Activated naive CD4-positive, alpha-beta T cell treated with anti-CD3 and anti-CD28 coated beads for 36 hours (primary cell): ENCODE results near the gene DYNC1I1. TPM values are rescaled to one million over a fixed set of nuclear protein-coding genes. Genes with fewer than 3 reads are reported as not detected.

ENCODE experiments used
- CTCF ChIA-PET: fragments of 350-600 bp; sonication (Branson Sonifier 250); formaldehyde crosslinking; loops from one replicate; lab custom pipeline; 2021; ENCODE audit warnings: antibody characterized with exemption; lab: Charles Lee
- DNase-seq: peaks from one replicate; pipeline ENCODE4 v3.0.0-alpha.2; 2020
- H3K27ac Mint-ChIP-seq: one replicate; pipeline ENCODE4 v1.8.0; 2021; ENCODE audit warnings: mild to moderate bottlenecking, mixed read lengths
- H3K27me3 Mint-ChIP-seq: one replicate; pipeline ENCODE4 v1.8.0; 2021; ENCODE audit warnings: low read depth, mixed read lengths
- H3K36me3 Mint-ChIP-seq: one replicate; pipeline ENCODE4 v1.8.0; 2021; ENCODE audit warnings: low read depth, mixed read lengths
- H3K4me1 Mint-ChIP-seq: one replicate; pipeline ENCODE4 v1.8.0; 2021; ENCODE audit warnings: low read depth, mixed read lengths
- H3K4me3 Mint-ChIP-seq: one replicate; pipeline ENCODE4 v1.8.0; 2021; ENCODE audit warnings: mild to moderate bottlenecking, moderate library complexity, mixed read lengths
- H3K9me3 Mint-ChIP-seq: one replicate; pipeline ENCODE4 v1.8.0; 2021; ENCODE audit warnings: mixed read lengths
- intact Hi-C: fragments of 100-400 bp; cut with micrococcal nuclease; formaldehyde crosslinking; loops from one replicate; pipeline ENCODE4 v1.15.1; 2023
- total RNA-seq, 2 experiments: library from RNA; stranded (reverse); gene quantifications; one replicate each; pipeline ENCODE4 v1.2.3, GENCODE V29; 2021

DYNC1I1 gene
- total RNA-seq, 2 experiments from 2014 or later = not detected

DNA sequence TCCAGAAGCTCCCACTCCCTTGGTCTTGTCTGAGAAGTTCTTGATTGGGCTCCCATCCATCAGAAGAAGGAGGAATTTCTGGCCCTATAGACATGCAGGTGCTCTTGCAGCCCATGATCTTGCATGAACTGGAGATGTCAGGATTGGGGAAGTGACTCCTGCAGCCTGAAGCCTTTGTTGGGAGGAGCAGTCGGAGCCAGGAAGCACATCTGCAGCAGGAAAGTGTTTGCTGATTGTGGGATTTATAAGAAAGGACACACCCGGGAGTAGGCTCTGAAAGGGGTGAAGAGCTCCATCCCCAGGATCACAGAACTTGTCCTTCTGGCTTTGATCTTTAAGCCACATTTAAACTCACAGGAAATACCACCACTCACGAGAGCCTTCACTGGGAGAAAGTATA lies 185.2 kb downstream of the DYNC1I1 start:
- Mint-ChIP-seq H3K4me1 (no peaks in the 10 kb centered on the region), H3K27ac (no peak overlapping the region), H3K27me3 (peaks cover 9% of the 10 kb centered on the region), H3K9me3 (no peaks in the 10 kb centered on the region), H3K4me3 (no peak overlapping the region), H3K36me3 (no peaks in the 10 kb centered on the region)
- CTCF ChIA-PET = no interaction called here
- no peak for DNase-seq
- intact Hi-C loops = no loop called here

DNA sequence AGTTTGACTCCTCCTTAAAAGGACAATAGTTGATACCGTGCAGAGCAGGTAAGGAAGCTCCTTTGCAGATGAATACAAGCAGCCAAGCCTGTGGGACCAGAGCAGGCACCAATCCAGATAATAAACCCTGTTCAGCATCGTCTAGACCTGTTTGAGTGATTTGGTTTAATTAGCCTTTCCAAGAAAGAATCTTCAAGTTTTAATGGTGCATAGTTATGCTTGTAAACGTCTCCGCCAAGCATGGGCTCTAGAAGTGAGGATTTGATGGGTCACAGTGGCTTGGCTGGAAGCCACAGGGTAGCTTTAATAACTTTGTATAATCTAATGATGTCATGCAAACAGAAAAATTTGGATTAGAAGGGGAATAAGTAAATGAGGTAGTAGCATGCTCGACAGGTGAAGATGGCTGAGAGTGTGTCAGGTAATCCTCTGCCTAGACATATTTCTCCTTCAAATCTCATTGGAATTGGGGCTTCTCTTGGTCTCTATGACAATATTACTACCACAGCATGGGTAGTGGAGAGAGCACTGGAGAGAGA lies 188.4 kb downstream of the DYNC1I1 start:
- CTCF ChIA-PET = interaction anchor here (0.6 kb wide), 1 partner anchor 25 kb away, joined by 3 read pairs; no protein-coding TSS in a partner anchor
- H3K27me3 Mint-ChIP-seq = peaks cover 18% of the 10 kb centered on the region
- H3K4me1 Mint-ChIP-seq = no peaks in the 10 kb centered on the region
- no peak for DNase-seq
- intact Hi-C loops = no loop called here
- H3K4me3 Mint-ChIP-seq = no peak overlapping the region
- H3K36me3 Mint-ChIP-seq = no peaks in the 10 kb centered on the region
- H3K27ac Mint-ChIP-seq = no peak overlapping the region
- no peaks in the 10 kb centered on the region for H3K9me3 Mint-ChIP-seq

DNA sequence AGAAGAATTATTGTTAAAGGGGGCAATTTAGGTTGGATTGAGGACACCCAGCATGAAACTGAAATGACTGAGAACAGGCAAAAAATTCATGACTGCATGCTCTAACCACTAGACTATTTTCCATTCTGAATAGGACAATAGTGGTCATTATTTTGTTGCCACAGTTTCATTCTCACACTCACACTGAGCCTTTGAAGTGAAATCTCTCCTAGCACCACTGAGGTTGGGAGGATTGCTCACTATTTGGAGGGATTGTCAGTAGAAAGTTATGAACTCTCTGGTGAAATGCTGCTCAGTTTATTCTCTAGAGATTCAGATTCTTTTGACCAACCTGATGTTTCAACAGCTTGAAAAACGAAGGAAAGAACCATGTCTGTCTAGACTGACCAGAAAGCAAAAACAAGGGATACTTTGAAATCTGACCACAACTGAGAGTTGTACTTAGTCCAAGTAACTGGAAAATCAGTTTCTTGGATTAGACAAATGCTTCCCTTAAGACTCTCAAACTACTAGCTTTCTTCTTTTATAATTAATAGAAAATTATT lies 191.2 kb downstream of the DYNC1I1 start:
- H3K27me3 Mint-ChIP-seq = peaks cover 17% of the 10 kb centered on the region
- intact Hi-C loops = no loop called here
- H3K4me3 Mint-ChIP-seq = no peak overlapping the region
- no peak overlapping the region for H3K27ac Mint-ChIP-seq
- CTCF ChIA-PET = no interaction called here
- no peaks in the 10 kb centered on the region for H3K36me3 Mint-ChIP-seq
- no peaks in the 10 kb centered on the region for H3K9me3 Mint-ChIP-seq
- no peaks in the 10 kb centered on the region for H3K4me1 Mint-ChIP-seq
- DNase-seq = no peak

DNA sequence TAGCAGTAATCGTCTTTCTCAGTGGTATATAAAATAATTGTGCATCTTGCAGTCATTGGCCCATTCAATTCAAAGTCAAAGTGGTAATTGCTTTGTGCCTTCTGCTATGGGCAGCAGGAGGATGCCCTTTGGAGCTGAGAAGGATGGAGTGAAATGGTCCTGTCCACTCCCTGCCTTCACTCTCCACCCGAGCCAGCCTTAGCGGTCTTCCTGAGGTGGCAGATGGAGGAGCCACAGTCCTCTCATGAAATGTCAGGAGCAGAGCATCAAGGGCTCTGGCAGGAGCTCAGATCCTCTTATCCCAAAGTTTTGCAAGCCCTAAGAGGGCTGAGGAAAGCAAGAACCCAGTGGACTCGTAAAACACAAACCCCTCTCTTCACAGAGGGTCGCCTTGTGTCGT lies 199.4 kb downstream of the DYNC1I1 start:
- H3K9me3 Mint-ChIP-seq = no peaks in the 10 kb centered on the region
- no peak overlapping the region for H3K4me3 Mint-ChIP-seq
- H3K4me1 Mint-ChIP-seq = no peaks in the 10 kb centered on the region
- intact Hi-C loops = no loop called here
- no peaks in the 10 kb centered on the region for H3K36me3 Mint-ChIP-seq
- H3K27ac Mint-ChIP-seq = no peak overlapping the region
- DNase-seq = no peak
- peaks cover 9% of the 10 kb centered on the region for H3K27me3 Mint-ChIP-seq
- CTCF ChIA-PET = no interaction called here

DNA sequence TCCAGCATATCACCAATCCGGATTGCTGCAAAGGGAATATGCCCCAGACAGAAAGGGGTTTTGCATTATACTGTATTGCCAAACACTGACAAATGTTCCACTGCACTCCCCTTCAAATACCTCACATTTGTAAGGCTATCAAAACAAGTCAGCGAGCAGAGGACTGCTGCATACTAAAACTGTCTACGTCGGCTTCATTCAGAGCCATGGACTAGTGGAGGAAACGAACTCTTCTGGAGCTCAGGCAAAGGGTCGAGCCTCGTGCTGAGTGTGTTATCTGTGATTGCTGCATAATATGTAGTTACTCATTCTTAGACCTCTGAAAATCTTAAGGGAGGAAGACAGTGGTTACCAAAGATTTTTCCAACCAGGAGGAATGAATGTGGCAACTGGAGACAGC lies 200.2 kb downstream of the DYNC1I1 start:
- intact Hi-C loops = no loop called here
- H3K4me1 Mint-ChIP-seq = no peaks in the 10 kb centered on the region
- H3K9me3 Mint-ChIP-seq = no peaks in the 10 kb centered on the region
- no peak overlapping the region for H3K4me3 Mint-ChIP-seq
- H3K36me3 Mint-ChIP-seq = no peaks in the 10 kb centered on the region
- no peak overlapping the region for H3K27ac Mint-ChIP-seq
- CTCF ChIA-PET = no interaction called here
- DNase-seq = no peak
- peaks cover 8% of the 10 kb centered on the region for H3K27me3 Mint-ChIP-seq

DNA sequence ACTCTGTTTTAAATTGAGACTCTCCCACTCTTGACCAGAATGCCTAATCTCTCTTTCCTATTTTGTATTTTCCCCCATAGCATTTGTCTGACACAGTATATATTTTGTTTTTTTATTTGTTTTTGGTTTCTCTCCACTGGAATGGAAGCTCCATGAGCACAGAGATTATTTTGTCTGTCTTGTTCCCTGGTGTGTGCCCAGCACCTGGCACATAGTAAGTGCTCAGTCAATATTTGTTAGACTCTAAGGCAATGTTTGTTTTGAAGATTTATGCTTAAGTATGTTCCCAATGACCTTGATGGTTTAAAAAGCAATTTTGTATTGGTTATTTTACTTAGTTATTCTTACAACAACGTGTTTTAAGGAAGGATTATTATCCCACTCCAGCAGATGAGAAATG lies 201.8 kb downstream of the DYNC1I1 start:
- Mint-ChIP-seq H3K36me3 (no peaks in the 10 kb centered on the region), H3K9me3 (no peaks in the 10 kb centered on the region), H3K27ac (no peak overlapping the region), H3K4me1 (no peaks in the 10 kb centered on the region), H3K27me3 (peaks cover 7% of the 10 kb centered on the region), H3K4me3 (no peak overlapping the region)
- intact Hi-C loops = no loop called here
- no peak for DNase-seq
- CTCF ChIA-PET = no interaction called here

DNA sequence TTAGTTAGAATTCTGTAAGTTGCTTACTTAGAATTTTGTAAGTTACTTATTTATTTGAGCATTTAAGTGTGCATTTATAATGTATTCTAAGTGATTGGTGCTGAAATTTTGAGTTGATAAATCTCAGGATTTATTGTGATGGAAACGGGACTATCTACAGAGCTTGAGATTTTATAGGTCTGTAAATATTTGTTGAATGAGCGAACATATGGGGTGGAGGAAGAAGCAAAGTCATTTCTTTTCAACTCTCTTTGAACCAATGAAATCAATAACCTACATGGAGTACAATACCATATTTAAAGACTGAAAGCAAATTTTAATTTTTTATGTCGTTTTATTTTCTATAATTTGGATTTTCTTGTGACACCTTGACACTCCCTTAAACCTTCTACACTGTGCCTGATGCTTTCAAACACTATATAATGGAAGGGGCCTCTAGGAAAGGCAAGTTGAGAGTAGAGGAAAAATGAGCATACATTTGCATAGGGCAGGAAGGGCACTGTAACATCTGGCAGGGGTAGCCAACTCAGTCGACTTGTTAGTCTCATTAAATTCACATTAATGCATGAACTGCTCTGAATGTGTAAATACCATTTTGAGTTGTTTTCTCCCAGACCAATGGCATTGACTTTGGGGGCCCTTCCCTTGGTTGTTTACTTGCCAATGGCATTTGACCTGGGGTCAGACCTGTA lies 204.2 kb downstream of the DYNC1I1 start:
- CTCF ChIA-PET = interaction anchor here (0.7 kb wide), 1 partner anchor 129 kb away, joined by 6 read pairs; no protein-coding TSS in a partner anchor
- Mint-ChIP-seq H3K27ac (no peak overlapping the region), H3K4me1 (no peaks in the 10 kb centered on the region), H3K9me3 (no peaks in the 10 kb centered on the region), H3K4me3 (no peak overlapping the region), H3K27me3 (peaks cover 6% of the 10 kb centered on the region), H3K36me3 (no peaks in the 10 kb centered on the region)
- DNase-seq = no peak
- intact Hi-C loops = no loop called here

DNA sequence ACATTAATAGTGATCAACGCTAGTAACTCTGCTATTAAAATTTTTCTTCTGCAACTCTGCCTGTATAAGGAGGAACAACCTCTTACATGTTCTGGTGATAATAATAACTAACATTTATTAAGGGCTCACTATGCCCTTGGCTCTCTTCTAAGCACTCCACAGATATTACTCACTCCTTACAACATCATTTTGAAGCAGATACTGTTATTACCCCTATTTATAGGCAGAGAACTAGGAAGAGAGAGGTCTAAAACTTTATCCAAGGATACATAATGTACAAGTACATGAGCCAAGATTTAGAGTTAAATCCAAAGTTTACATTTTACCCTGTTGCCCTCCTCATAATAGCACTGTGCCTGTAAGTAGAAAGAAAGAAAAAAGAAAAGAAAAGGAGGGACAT lies 205.6 kb downstream of the DYNC1I1 start:
- intact Hi-C loops = no loop called here
- no peak overlapping the region for H3K27ac Mint-ChIP-seq

DNA sequence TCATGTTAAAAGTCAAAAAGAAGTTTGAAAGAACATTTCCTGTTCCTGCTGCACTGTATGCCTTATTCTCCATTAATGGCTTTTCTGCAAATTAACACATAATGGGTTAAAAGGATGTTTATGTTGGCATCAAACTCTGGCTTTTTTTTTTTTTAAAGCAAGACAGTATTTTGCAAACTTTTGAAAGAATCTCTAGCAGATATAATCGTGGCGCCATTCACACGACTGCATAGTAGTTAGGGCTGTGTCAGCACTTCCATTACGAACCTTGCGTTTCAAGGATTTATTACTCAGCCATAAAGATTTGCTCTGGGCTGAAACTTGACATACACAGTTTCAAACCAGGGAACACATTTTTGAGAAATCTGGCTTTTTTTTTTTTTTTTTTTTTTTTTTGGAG lies 207.8 kb downstream of the DYNC1I1 start:
- intact Hi-C loops = no loop called here
- H3K27ac Mint-ChIP-seq = no peak overlapping the region

More for the DNA sequence above, 205.6 kb downstream of the DYNC1I1 start:
- no peak overlapping the region for H3K4me3 Mint-ChIP-seq
- CTCF ChIA-PET = no interaction called here
- no peaks in the 10 kb centered on the region for H3K36me3 Mint-ChIP-seq
- no peaks in the 10 kb centered on the region for H3K9me3 Mint-ChIP-seq
- no peaks in the 10 kb centered on the region for H3K4me1 Mint-ChIP-seq
- peaks cover 4% of the 10 kb centered on the region for H3K27me3 Mint-ChIP-seq
- DNase-seq = no peak

DNA sequence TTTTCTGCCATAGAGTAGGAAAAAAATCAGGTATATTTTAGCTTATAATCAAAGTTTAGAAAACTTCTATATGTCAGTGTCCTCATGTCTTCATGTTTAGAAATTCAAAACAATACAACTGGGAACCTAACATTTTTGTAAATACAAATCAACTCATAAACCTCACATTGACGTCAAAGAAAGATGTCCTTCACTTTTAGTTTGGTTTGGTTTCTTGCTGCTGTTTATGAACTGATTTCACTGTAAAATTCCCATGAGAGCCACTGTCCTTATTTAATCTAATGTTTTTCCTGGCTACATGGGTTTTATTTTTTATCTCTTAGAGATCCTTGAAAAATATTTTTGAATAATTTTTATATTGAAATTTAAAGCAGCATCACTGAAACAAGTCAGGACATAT lies 208.4 kb downstream of the DYNC1I1 start:
- no peak overlapping the region for H3K4me3 Mint-ChIP-seq
- CTCF ChIA-PET = no interaction called here
- peaks cover 9% of the 10 kb centered on the region for H3K27me3 Mint-ChIP-seq
- H3K36me3 Mint-ChIP-seq = no peaks in the 10 kb centered on the region
- H3K27ac Mint-ChIP-seq = no peak overlapping the region
- no peaks in the 10 kb centered on the region for H3K9me3 Mint-ChIP-seq
- intact Hi-C loops = no loop called here
- DNase-seq = no peak
- no peaks in the 10 kb centered on the region for H3K4me1 Mint-ChIP-seq

More for the DNA sequence above, 207.8 kb downstream of the DYNC1I1 start:
- Mint-ChIP-seq H3K27me3 (peaks cover 9% of the 10 kb centered on the region), H3K36me3 (no peaks in the 10 kb centered on the region), H3K9me3 (no peaks in the 10 kb centered on the region), H3K4me1 (no peaks in the 10 kb centered on the region), H3K4me3 (no peak overlapping the region)
- CTCF ChIA-PET = no interaction called here
- no peak for DNase-seq

DNA sequence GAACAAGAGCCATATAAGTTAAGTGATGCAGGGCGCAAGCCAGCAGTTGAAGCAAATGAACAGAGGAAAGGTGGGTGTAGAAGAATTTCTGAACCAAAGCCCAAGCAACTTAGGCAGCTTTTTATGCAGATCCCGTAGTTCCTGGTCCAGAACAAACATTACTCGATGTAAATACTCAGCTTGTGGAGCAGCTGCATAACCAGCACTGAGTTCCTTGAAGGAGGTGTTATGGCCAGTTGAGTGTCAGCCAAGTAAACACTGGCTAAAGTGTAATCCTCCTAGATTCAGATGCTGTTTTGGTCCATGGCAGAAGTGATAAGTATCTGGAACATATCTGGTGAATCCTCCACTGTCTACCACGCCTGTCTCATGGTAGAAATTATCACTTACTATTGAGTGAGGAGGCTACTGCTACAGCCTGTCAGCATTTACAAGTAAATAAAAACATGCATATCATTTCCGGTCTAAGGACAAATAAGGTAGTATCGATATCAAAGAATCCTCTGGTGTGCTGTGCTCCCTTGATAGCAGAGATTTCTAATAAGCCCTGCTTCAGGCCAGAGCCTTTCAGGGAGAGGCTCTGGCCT lies 213.9 kb downstream of the DYNC1I1 start:
- Mint-ChIP-seq H3K4me3 (no peak overlapping the region), H3K4me1 (no peaks in the 10 kb centered on the region), H3K36me3 (no peaks in the 10 kb centered on the region), H3K27ac (no peak overlapping the region), H3K9me3 (no peaks in the 10 kb centered on the region), H3K27me3 (peaks cover 23% of the 10 kb centered on the region)
- DNase-seq = no peak
- CTCF ChIA-PET = interaction anchor here (0.6 kb wide), 2 partner anchors 15 to 25 kb away, joined by 3 read pairs; no protein-coding TSS in a partner anchor
- intact Hi-C loops = no loop called here

DNA sequence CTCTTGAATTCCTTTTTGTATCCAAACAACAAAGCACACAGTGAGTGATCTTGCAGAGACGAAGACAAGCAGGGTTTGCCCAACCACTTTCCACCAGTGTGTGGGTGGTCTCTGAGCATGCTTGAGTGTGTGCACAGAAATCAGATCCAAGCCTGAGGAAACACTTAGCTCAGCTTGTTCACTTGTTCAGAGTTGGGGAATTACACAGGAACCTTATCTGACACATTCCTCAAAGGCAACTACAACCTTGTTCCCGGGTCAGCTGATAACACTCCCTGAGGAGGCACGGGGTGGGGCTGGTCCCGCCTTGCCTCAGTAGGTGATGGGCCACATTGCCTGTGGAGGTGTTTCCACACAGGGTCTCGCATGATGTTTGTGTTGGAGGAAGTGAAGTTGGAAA lies 216.9 kb downstream of the DYNC1I1 start:
- peaks cover 26% of the 10 kb centered on the region for H3K27me3 Mint-ChIP-seq
- no peak for DNase-seq
- no peak overlapping the region for H3K27ac Mint-ChIP-seq
- CTCF ChIA-PET = no interaction called here
- H3K4me1 Mint-ChIP-seq = no peaks in the 10 kb centered on the region
- intact Hi-C loops = no loop called here
- H3K9me3 Mint-ChIP-seq = no peaks in the 10 kb centered on the region
- no peaks in the 10 kb centered on the region for H3K36me3 Mint-ChIP-seq
- no peak overlapping the region for H3K4me3 Mint-ChIP-seq

DNA sequence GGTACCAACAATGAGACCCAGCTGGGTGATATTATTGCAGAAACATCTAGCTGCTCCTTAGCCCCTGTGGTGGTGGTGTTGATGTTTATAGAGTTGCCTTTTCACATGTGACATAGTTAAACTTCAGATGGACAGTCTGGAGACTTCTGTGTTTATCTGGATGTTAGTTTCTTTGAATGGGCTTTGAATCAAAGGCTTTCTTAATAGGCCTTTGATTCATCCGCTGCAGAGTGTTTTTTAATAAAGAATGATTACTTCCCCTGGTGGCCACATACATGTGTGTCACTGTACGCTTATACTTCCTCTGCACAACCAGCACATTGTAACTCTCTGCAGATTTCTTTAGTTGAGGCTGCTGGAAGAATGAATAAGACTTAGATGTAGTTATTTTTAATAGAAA lies 221.0 kb downstream of the DYNC1I1 start:
- Mint-ChIP-seq H3K27me3 (peaks cover 18% of the 10 kb centered on the region), H3K4me3 (no peak overlapping the region), H3K4me1 (no peaks in the 10 kb centered on the region), H3K36me3 (no peaks in the 10 kb centered on the region), H3K27ac (no peak overlapping the region), H3K9me3 (no peaks in the 10 kb centered on the region)
- intact Hi-C loops = no loop called here
- DNase-seq = no peak
- CTCF ChIA-PET = no interaction called here
